BE2C (cell line): ENCODE measurements around the gene SNAPC4.
A peak's percentile ranks its signal among the peaks of the same experiment; 100 is the strongest.

Source experiments
- DNase-seq: peaks from one replicate; pipeline ENCODE4 v3.0.0-alpha.2; 2020
- H3K27me3 ChIP-seq: fragments of 250-450 bp; sonication (Bioruptor Pico); 2 replicates; pipeline ENCODE4 v1.5.1; 2020; ENCODE audit warnings: mild to moderate bottlenecking
- H3K36me3 ChIP-seq: fragments of 250-450 bp; sonication (Bioruptor Pico); 2 replicates; pipeline ENCODE4 v1.5.1; 2020; ENCODE audit warnings: mild to moderate bottlenecking
- H3K4me1 ChIP-seq: fragments of 250-450 bp; sonication (Bioruptor Pico); 2 replicates; pipeline ENCODE4 v1.5.1; 2020
- H3K4me3 ChIP-seq: 2 replicates; pipeline ENCODE4 v1.5.1; 2011; ENCODE audit warnings: low read depth, low read length
- H3K9me3 ChIP-seq: fragments of 250-450 bp; sonication (Bioruptor Pico); 2 replicates; pipeline ENCODE4 v1.5.1; 2020
- CTCF ChIP-seq: IDR thresholded peaks from 2 replicates; pipeline ENCODE4 v1.5.1; 2012; ENCODE audit warnings: mild to moderate bottlenecking, low read depth, low read length

Gene SNAPC4

GRCh38 chr9:136364942-136365774 lies 34.8 kb downstream of the SNAPC4 start:
- Histone ChIP-seq H3K4me1 (peaks cover 44% of the 10 kb centered on the region), H3K9me3 (no peaks in the 10 kb centered on the region), H3K36me3 (peaks cover 7% of the 10 kb centered on the region), H3K27me3 (no peaks in the 10 kb centered on the region), H3K4me3 (no peak overlapping the region)
- TF ChIP-seq CTCF, result peak; percentile 27
- peak; percentile 92 for DNase-seq

GRCh38 chr9:136363949-136364748 lies 35.8 kb downstream of the SNAPC4 start:
- H3K4me1 ChIP-seq, result peaks cover 44% of the 10 kb centered on the region
- no peak for DNase-seq
- H3K27me3 ChIP-seq, result no peaks in the 10 kb centered on the region
- H3K9me3 ChIP-seq, result no peaks in the 10 kb centered on the region
- no peak for TF ChIP-seq CTCF
- no peak overlapping the region for H3K4me3 ChIP-seq
- H3K36me3 ChIP-seq, result peaks cover 4% of the 10 kb centered on the region; the same call in 1 of the 2 replicates

GRCh38 chr9:136363106-136363948 lies 36.6 kb downstream of the SNAPC4 start, which contains the start of gene DNLZ:
Gene DNLZ (minus strand): TSS chr9:136363744. CDS start chr9:136363714, 30 bp downstream.
- DNase-seq, result peak; percentile 99
- Histone ChIP-seq H3K36me3 (peaks cover 4% of the 10 kb centered on the region; the same call in 1 of the 2 replicates), H3K9me3 (no peaks in the 10 kb centered on the region), H3K4me3 (peak within 1 kb of the TSS; percentile 67), H3K27me3 (no peaks in the 10 kb centered on the region), H3K4me1 (peaks cover 44% of the 10 kb centered on the region)
- peak; percentile 73 for TF ChIP-seq CTCF

GRCh38 chr9:136362450-136362784 lies 37.6 kb downstream of the SNAPC4 start:
- H3K9me3 ChIP-seq, result no peaks in the 10 kb centered on the region
- H3K4me3 ChIP-seq, result no peak overlapping the region
- no peak for TF ChIP-seq CTCF
- no peaks in the 10 kb centered on the region for H3K27me3 ChIP-seq
- H3K36me3 ChIP-seq, result peaks cover 8% of the 10 kb centered on the region; the same call in 1 of the 2 replicates
- peaks cover 44% of the 10 kb centered on the region for H3K4me1 ChIP-seq
- DNase-seq, result no peak

GRCh38 chr9:136361754-136362449 lies 38.1 kb downstream of the SNAPC4 start:
- H3K4me3 ChIP-seq, result no peak overlapping the region
- TF ChIP-seq CTCF, result no peak
- DNase-seq, result peak; percentile 56
- H3K4me1 ChIP-seq, result peaks cover 44% of the 10 kb centered on the region
- H3K27me3 ChIP-seq, result no peaks in the 10 kb centered on the region
- no peaks in the 10 kb centered on the region for H3K9me3 ChIP-seq
- peaks cover 8% of the 10 kb centered on the region; the same call in 1 of the 2 replicates for H3K36me3 ChIP-seq
